NCI-H748 (cell line): ENCODE data around the gene CCDC40.

Source experiments
- DNase-seq: peaks from one replicate; lab custom pipeline; 2025; ENCODE audit not compliant: unreplicated experiment; lab: John Stamatoyannopoulos, UW

CCDC40 gene

DNA sequence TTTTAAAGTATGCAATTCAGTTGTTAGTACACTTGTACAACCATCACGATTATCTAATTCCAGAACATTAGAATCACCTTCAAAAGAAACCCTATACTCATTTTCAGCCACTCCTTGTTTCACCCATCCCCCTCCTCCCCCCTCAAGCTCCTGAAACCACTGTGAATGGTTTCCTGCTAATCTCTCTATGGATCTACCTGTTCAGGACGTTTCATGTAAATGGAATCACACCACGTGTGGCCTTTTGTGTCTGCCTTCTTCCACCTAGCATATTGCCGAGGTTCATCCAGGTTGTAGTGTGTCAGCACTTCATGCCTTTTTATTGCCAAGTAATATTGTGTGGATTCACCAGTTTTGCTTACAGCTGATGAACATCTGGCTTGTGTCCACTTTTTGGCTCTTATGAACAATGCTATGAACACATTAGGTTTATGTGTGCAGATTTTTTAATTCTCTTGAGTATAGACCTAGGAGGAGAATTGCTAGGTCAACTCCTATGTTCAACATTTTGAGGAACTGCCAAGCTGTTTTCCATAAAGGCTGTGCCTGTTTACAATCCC lies 92.6 kb downstream of the CCDC40 start:
- DNase-seq, result no peak

DNA sequence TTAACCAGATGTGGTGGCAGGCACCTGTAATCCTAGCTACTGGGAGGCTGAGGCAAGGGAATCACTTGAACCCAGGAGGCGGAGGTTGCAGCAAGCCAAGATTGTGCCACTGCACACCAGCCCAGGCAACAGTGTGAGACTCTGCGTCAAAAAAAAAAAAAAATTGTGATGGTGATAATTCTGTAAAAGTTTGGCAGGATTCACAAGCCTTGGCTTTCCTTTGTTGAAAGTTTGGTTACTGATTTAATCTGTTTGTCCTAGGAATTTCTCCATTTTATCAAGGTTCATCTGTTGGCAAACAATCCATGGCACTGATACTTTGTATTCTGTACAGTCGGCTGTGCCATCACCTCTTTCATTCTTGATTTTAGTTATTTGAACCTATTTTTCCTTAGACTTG lies 94.5 kb downstream of the CCDC40 start:
- DNase-seq, result no peak

- DNase-seq, result no peak
These were observed 96.6 kb downstream of the CCDC40 start for GRCh38 chr17:80132906-80133625.

GRCh38 chr17:80133626-80133970 lies 97.2 kb downstream of the CCDC40 start:
- no peak for DNase-seq

GRCh38 chr17:80137131-80137530 lies 100.7 kb downstream of the CCDC40 start:
- no peak for DNase-seq

DNA sequence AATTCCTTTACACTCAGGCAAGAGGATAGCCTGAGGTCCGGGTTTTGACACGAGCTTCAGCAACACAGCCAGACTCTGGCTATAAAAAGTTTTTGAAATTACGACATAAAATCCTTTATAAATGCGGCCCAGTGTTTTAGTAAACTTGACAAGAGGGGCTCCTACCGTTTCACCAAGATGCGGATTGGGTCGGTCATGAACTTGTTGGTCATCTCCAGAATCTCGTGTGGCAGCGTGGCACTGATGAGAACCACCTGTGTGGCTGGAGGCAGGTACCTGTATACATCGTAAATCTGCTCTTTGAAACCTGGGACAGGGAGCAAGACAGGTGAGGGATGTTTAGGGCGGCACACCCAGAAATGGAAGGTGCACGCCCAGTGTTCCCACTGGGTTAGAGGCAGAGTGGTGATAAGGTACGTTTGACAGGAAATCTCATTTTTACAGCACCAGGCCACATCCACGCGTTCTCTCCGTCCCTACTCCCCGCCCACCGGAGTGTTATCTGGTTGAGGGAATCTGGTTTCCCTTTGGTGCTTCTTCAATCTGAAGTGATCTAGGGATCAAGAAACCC lies 102.5 kb downstream of the CCDC40 start:
- no peak for DNase-seq

DNA sequence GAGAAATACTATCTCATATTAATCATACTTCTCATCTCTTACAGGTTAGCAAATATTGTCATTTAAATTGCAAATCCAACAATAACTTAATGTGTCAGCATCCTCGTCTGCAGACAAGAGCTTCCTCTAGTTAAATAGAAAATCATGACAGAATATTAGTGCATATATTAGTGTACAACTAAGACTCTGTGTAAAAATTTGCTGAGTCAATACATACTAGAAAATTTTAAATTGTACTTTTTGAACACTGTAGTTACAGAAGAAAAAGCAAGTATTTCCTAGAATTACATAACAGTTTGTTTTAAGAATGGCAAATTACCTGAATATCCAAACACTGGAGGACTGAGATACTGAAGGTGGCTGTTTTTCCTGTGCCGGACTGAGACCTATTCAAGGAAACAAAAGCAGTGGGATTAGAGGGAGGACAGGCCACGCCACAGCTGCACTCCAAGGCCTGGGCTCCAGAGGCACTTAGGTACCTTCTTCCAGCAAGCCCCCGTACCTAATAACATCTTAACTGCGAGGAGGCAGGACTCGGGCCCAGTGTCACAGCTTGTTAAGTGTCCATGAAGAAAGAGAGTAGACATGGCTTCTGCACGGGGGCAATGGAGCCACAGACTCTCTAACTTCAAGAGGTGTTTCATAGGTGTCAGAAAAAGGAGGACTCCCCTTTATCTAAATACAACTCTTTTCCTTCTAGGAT lies 105.2 kb downstream of the CCDC40 start:
- no peak for DNase-seq

DNA sequence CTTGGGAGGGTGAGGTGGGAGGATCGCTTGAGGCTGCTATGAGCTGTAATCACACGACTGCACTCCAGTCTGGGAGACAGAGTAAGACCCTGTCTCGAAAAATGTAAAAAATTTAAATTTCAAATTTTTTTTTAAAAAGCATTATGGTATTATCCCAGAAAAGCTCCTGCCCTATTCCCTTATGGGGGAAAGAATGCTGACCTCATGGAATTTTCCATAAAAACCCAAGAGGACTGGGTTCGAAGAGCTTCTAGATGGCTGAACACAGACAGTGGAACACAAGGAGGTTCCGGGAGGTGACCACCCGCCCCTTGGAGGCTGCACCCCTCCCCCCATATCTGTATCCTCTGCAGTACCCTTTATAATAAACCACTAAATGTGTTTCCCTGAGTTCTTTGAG lies 106.5 kb downstream of the CCDC40 start:
- no peak for DNase-seq

DNA sequence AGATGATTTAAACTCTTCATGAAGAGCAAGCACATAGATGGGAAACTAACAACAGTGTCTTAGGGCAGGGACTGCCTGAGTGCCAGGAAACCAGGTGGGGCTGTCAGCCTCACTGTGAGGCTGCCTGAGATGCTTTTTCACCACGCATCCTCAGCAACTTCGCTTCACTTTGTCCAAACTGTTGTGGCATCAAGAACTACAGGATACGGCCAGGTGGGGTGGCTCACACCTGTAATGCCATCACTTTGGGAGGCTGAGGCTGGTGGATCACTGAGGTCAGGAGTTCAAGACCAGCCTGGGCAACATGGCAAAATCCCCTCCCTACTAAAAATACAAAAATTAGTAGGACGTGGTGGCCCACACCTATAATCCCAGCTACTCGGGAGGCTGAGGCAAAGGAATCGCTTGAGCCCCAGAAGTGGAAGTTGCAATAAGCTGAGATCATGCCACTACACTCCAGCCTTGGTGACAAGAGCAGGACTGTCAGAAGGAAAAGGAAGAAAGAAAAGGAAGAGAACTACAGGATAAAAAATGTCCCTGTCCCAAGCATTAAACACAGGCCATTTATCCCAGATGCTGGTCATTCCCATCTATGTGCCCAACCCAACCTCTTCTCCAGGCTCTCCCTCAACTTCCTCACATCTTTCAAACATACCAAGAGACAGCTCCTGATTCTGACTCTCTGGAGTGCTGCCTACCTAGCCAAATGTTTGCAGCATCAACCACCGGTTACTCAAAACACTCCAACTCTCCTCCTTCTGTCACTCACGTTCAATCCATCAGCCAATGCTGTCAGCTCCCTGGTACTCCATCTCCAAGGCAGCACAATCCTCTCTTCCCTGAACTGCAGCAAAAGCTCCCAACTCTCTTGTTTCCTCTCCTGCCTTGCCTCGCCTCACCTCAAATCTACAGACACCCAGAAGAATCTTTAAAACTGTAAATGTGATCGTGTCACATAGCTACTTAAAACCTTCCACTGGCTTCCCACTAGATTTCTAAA lies 108.9 kb downstream of the CCDC40 start:
- no peak for DNase-seq

- DNase-seq, result peak; percentile 57
These were observed 109.9 kb downstream of the CCDC40 start for GRCh38 chr17:80146121-80147034.

DNA sequence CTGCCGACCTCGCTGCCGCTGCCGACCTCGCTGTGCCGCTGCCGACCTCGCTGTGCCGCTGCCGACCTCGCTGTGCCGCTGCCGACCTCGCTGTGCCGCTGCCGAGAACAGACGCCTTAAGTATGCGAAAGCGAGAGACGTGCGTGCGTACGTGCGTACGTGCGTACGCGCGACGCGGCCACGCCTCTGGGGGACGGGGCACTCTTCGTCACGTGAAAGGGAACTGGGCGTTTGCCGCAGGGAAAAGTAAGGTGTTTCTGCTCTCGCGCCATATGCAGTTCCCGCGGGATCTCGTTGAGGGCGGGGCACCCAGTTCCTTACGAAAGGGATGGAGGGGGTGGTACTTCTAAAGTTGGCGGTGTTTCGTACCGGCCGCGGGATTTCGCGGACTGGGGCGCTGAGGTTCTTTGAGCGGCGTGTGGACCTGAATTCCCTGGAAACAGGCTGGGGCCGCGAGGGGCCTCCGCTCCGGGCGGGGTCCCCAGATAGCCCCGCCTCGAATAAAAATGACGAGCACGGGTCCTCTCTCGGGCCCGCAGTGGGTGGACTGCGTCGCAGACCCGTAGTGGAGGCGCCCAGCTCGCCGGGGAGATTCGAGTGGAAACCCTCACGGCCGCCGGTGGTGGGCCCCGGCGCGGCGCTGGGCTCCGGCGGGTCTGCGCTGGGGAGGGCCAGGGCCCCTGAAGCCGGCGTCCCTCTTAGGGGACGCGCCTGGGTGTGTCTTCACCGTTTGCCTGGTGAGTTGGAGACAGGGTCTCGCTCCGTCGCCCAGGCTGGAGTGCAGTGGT lies 110.8 kb downstream of the CCDC40 start, which contains the start of gene EIF4A3:
Gene EIF4A3, minus strand, starts transcription at position 94 of the 788 bp plus-strand sequence. CDS start 167 bp downstream, outside the sequence.
- peak; percentile 98 for DNase-seq
